ENCODE data around the gene DDX31. TPM values are rescaled to one million over a fixed set of nuclear protein-coding genes. Genes with fewer than 3 reads are reported as not detected.

The DDX31 gene
- total RNA-seq, 1 experiment from 2014 or later, result 28.4 TPM

GRCh38 chr9:132679946-132680625 lies 10.3 kb upstream of the DDX31 start:
- Histone ChIP-seq H2BK20ac (ENCODE audit: low read depth, low read length, poor library complexity, severe bottlenecking) (no peak overlapping the region), H3K4me2 (ENCODE audit: insufficient read depth, insufficient read length, low read length) (no peak overlapping the region), H3K79me2 (ENCODE audit: insufficient read depth, low read length) (peaks cover 25% of the 10 kb centered on the region), H3K4ac (ENCODE audit: low read depth, low read length) (no peak overlapping the region), H2BK5ac (ENCODE audit: insufficient read length, low read length) (no peak overlapping the region), H3K27ac (ENCODE audit: insufficient read length, low read depth, low read length) (no peak overlapping the region), H3K79me1 (ENCODE audit: insufficient read depth, low read depth, low read length, poor library complexity, severe bottlenecking) (peaks cover 10% of the 10 kb centered on the region), H4K8ac (replicated peaks; ENCODE audit: insufficient read length, low read depth, low read length) (no peak overlapping the region), H2AFZ (ENCODE audit: low read length) (no peak overlapping the region), H2BK120ac (ENCODE audit: low read depth, low read length, poor library complexity, severe bottlenecking) (no peak overlapping the region), H3K4me1 (ENCODE audit: insufficient read depth, low read length) (no peaks in the 10 kb centered on the region), H3K23me2 (ENCODE audit: insufficient read length, low read depth, low read length, poor library complexity, severe bottlenecking) (no peaks in the 10 kb centered on the region), H4K20me1 (ENCODE audit: control insufficient read depth, insufficient read depth, insufficient read length) (no peaks in the 10 kb centered on the region), H2BK15ac (ENCODE audit: low read depth, low read length) (no peak overlapping the region), H2BK12ac (ENCODE audit: insufficient read length, low read depth, low read length) (no peak overlapping the region), H4K5ac (ENCODE audit: insufficient read length, low read depth, low read length) (no peak overlapping the region), H3K9ac (ENCODE audit: extremely low read depth, insufficient read length, low read length) (no peak overlapping the region), H3K27me3 (ENCODE audit: insufficient read depth, low read length) (no peaks in the 10 kb centered on the region), H3K56ac (ENCODE audit: insufficient read length, low read depth, low read length) (no peak overlapping the region), H3K23ac (ENCODE audit: insufficient read length, low read depth, low read length) (no peak overlapping the region), H2AK5ac (ENCODE audit: insufficient read length, low read length) (no peak overlapping the region), H3K14ac (ENCODE audit: insufficient read depth, low read length) (no peak overlapping the region), H3K9me3 (ENCODE audit: control insufficient read depth, low read depth, low read length) (no peaks in the 10 kb centered on the region), H3K18ac (ENCODE audit: insufficient read length, low read depth, low read length) (no peak overlapping the region), H4K91ac (ENCODE audit: insufficient read length, low read depth, low read length) (no peak overlapping the region), H3T11ph (ENCODE audit: low read length) (no peak overlapping the region)
- DNase-seq, result no peak
- H3K4me1 Mint-ChIP-seq, result peaks cover 0 to 7% of the 10 kb centered on the region in 2 experiments; a peak in 2 of 4 replicates
- no peaks in the 10 kb centered on the region for H3K9me3 Mint-ChIP-seq
- TF ChIP-seq CTCF (conservative IDR thresholded peaks at IDR 0.05), result no peak
- H3K27me3 Mint-ChIP-seq (ENCODE audit: low read depth), result no peaks in the 10 kb centered on the region
- no CpG with 5 or more reads among the region's 3 CpGs for WGBS (ENCODE audit: extremely low coverage, insufficient read length, low lambda C conversion rate)
- H3K27ac Mint-ChIP-seq, result no peak overlapping the region
- no peak overlapping the region for H3K4me3 Mint-ChIP-seq
- H3K36me3 Mint-ChIP-seq (ENCODE audit: insufficient read depth in 1 of 3, low read depth in 3 of 3), result peaks cover 43 to 64% (median 53%) of the 10 kb centered on the region in 3 experiments; a peak in 6 of 7 replicates
